Peyer's patch (tissue), 4 donors: ENCODE data around the gene LGALS7.
"Not testable (repeated sequence)": the region's sequence is repeated elsewhere in the genome, so short reads cannot be mapped to it uniquely, and the experiment has no call there.

Experiments used
- CTCF ChIP-seq, 6 experiments: fragments of 450-650 bp in 4 of 6; fragments of 200-600 bp in 2 of 6; sonication (generic) in 1 of 6; IDR thresholded peaks; one replicate each; pipeline ENCODE4 v1.5.1; 2017 to 2019; ENCODE audit warnings: antibody characterized with exemption in 6 of 6, mild to moderate bottlenecking in 3 of 6, moderate library complexity in 1 of 6
- POLR2A ChIP-seq, 2 donors: fragments of 450-650 bp; IDR thresholded peaks; one replicate each; pipeline ENCODE4 v1.5.1; 2017; ENCODE audit warnings: antibody characterized with exemption in 2 of 2, mild to moderate bottlenecking in 2 of 2, moderate library complexity in 2 of 2

DNA sequence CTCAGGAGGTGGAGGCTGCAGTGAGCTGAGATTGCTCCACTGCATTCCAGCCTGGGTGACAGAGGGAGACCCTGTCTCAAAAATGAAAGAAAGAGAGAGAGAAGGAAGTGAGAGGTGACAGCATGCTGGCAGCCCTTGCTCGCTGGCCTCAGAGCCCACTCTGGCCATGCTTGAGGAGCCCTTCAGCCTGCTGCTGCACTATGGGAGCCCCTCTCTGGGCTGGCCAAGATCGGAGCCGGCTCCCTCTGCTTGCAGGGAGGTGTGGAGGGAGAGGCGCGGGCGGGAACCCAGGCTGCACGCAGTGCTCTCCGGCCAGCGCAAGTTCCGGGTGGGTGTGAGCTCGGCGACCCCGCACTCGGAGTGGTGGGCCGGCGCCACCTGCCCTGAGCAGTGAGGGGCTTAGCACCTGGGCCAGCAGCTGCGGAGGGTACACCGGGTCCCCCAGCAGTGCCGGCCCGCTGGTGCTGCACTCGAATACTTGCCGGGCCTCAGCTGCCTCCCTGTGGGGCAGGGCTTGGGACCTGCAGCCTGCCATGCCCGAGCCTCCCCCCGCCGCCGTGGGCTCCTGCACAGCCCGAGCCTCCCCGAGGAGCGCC is 48.0 kb upstream of the LGALS7 start:
- not testable (repeated sequence) for TF ChIP-seq CTCF, POLR2A (IDR thresholded peaks at IDR 0.05)
